Right kidney (tissue), 1 donor: ENCODE results near the gene RIPOR3.
A peak's percentile ranks its signal among the peaks of the same experiment; 100 is the strongest.
"Not testable (repeated sequence)": the region's sequence is repeated elsewhere in the genome, so short reads cannot be mapped to it uniquely, and the experiment has no call there.

Experiments
- DNase-seq: peaks from one replicate; pipeline ENCODE4 v3.0.0-alpha.2; 2016

Gene RIPOR3

GRCh38 chr20:50679753-50680104 lies 11.6 kb downstream of the RIPOR3 start:
- no peak for DNase-seq

- no peak for DNase-seq
Measured at GRCh38 chr20:50678169-50678898, 13.0 kb downstream of the RIPOR3 start.

- no peak for DNase-seq
Measured at GRCh38 chr20:50676858-50677257, 14.5 kb downstream of the RIPOR3 start.

GRCh38 chr20:50676377-50676731 lies 15.0 kb downstream of the RIPOR3 start:
- DNase-seq, result not testable (repeated sequence)

- no peak for DNase-seq
Measured at GRCh38 chr20:50675671-50676376, 15.5 kb downstream of the RIPOR3 start.

GRCh38 chr20:50674138-50674825 lies 17.1 kb downstream of the RIPOR3 start:
- DNase-seq, result no peak

- DNase-seq, result peak; percentile 66
Measured at GRCh38 chr20:50673466-50674137, 17.7 kb downstream of the RIPOR3 start.

GRCh38 chr20:50673146-50673465 lies 18.2 kb downstream of the RIPOR3 start:
- DNase-seq, result no peak

GRCh38 chr20:50672400-50673145 lies 18.8 kb downstream of the RIPOR3 start:
- DNase-seq, result no peak

- no peak for DNase-seq
Measured at GRCh38 chr20:50671626-50672025, 19.7 kb downstream of the RIPOR3 start.

GRCh38 chr20:50671010-50671409 lies 20.3 kb downstream of the RIPOR3 start:
- not testable (repeated sequence) for DNase-seq

GRCh38 chr20:50670126-50670862 lies 21.0 kb downstream of the RIPOR3 start:
- DNase-seq, result no peak

GRCh38 chr20:50668798-50669197 lies 22.5 kb downstream of the RIPOR3 start:
- no peak for DNase-seq

GRCh38 chr20:50668326-50668725 lies 23.0 kb downstream of the RIPOR3 start:
- no peak for DNase-seq

GRCh38 chr20:50666709-50667298 lies 24.5 kb downstream of the RIPOR3 start:
- DNase-seq, result no peak

GRCh38 chr20:50664254-50664653 lies 27.1 kb downstream of the RIPOR3 start:
- DNase-seq, result no peak

GRCh38 chr20:50663095-50663821 lies 28.1 kb downstream of the RIPOR3 start:
- DNase-seq, result no peak

GRCh38 chr20:50659975-50660670 lies 31.2 kb downstream of the RIPOR3 start:
- no peak for DNase-seq

- no peak for DNase-seq
Measured at GRCh38 chr20:50658804-50659380, 32.5 kb downstream of the RIPOR3 start.
